ENCODE results near the gene PHIP. TPM values are rescaled to one million over a fixed set of nuclear protein-coding genes. Genes with fewer than 3 reads are reported as not detected.

PHIP gene
- total and polyA plus RNA-seq, 10 of the 15 experiments (the other 5 are each of a cell fraction or from before 2014, with no cell fraction given), result 8.5 to 34.6 (median 17.9) TPM

GRCh38 chr6:79076160-79076559 lies 1.9 kb downstream of the PHIP start:
- ChIA-PET SMC1A (ENCODE audit: uncharacterized antibody, unreplicated experiment) (interaction anchor here (0.6 to 2.0 kb wide), 14 partner anchors 10 to 166 kb away, joined by 3 to 11 read pairs (median 3); no protein-coding TSS in a partner anchor), RAD21 (ENCODE audit: unreplicated experiment) (interaction anchor here (0.8 to 2.6 kb wide), 7 partner anchors 10 to 174 kb away, joined by 3 to 10 read pairs (median 5); no protein-coding TSS in a partner anchor), POLR2A (interaction anchor here (0.8 to 2.7 kb wide), 8 partner anchors 16 to 173 kb away, joined by 3 to 9 read pairs (median 3); no protein-coding TSS in a partner anchor), CTCF (interaction anchor here (0.9 to 2.8 kb wide), 8 partner anchors 8 to 171 kb away, joined by 3 to 7 read pairs (median 4); no protein-coding TSS in a partner anchor)
- TF ChIP-seq USF1 (IDR thresholded peaks at IDR 0.05; ENCODE audit: borderline replicate concordance, extremely low read length, insufficient read depth, low read depth, low read length) (no peak), IKZF2 (IDR thresholded peaks at IDR 0.05) (no peak), ATF2 (IDR thresholded peaks at IDR 0.05; ENCODE audit: low read length) (no peak), NFYB (IDR thresholded peaks at IDR 0.05; ENCODE audit: insufficient read depth, low read depth, low read length) (no peak), MLLT1 (IDR thresholded peaks at IDR 0.05) (peak; percentile 4; the same call in 1 of the 2 replicates), BCLAF1 (IDR thresholded peaks at IDR 0.05) (no peak), SIN3A (IDR thresholded peaks at IDR 0.05; ENCODE audit: low read depth, low read length) (no peak), ATF3 (IDR thresholded peaks at IDR 0.05; ENCODE audit: borderline replicate concordance, extremely low read depth, low read depth, low read length) (no peak)
- H4K20me1 ChIP-seq (ENCODE audit: control insufficient read depth, insufficient read depth), result no peaks in the 10 kb centered on the region
- H3K36me3 ChIP-seq (ENCODE audit: control insufficient read depth in 2 of 2, insufficient read depth in 2 of 2, low read length in 1 of 2), result no peaks in the 10 kb centered on the region; a peak in 1 of 4 replicates
- H3K9ac ChIP-seq (ENCODE audit: control insufficient read depth, insufficient read depth, low read length), result peak overlapping the region; percentile 79
- in situ Hi-C loops (cut with MboI), result no loop called here
- DNase-seq (ENCODE audit: low read depth, low spot score), result no peak
- H2AFZ ChIP-seq (ENCODE audit: control insufficient read depth, low read depth, low read length), result peak overlapping the region; percentile 10; the same call in 1 of the 2 replicates
- H3K27me3 ChIP-seq (replicated peaks in 1 of 2; ENCODE audit: control insufficient read depth in 2 of 2, insufficient read depth in 2 of 2, low read length in 1 of 2), result no peaks in the 10 kb centered on the region
- H3K79me2 ChIP-seq (ENCODE audit: control insufficient read depth, insufficient read depth, low read length), result peaks cover 59% of the 10 kb centered on the region
- BruUV-seq (replicated peaks), result TSS peak; percentile 48
- H3K4me1 ChIP-seq (ENCODE audit: control insufficient read depth, insufficient read depth, low read length), result peaks cover 14% of the 10 kb centered on the region
- no peak for FAIRE-seq
- H3K9me3 ChIP-seq (replicated peaks; ENCODE audit: control insufficient read depth, insufficient read depth, low read length), result no peaks in the 10 kb centered on the region
- peak overlapping the region; percentile 71 for H3K4me2 ChIP-seq (ENCODE audit: control insufficient read depth, insufficient read depth)
- no peak for ATAC-seq
- intact Hi-C loops (cut with micrococcal nuclease; ENCODE audit: unreplicated experiment), result loop anchor here (5.0 to 10.0 kb wide), 2 partner anchors 34 to 389 kb away; no protein-coding TSS in a partner anchor
- H3K4me3 ChIP-seq, result peak overlapping the region; percentile 93
- peak overlapping the region; percentile 60 for H3K27ac ChIP-seq (ENCODE audit: control insufficient read depth, insufficient read depth)
- WGBS (ENCODE audit: insufficient coverage, insufficient replicate concordance, low lambda C conversion rate, missing lambda C conversion rate), result 1% methylated on average over 5 of the region's 5 CpGs

Data from GM12878 (cell line).